IMR-90 (cell line): Measurements from ENCODE around the gene ALG8. TPM values are rescaled to one million over a fixed set of nuclear protein-coding genes. Genes with fewer than 3 reads are reported as not detected.
"Not testable (repeated sequence)": the region's sequence is repeated elsewhere in the genome, so short reads cannot be mapped to it uniquely, and the experiment has no call there.

Experiments
- ATAC-seq: fragments of 200-7000 bp; cut with Tn5 transposase; 2 replicates; pipeline ENCODE4 v1.9.1; 2020; ENCODE audit warnings: low read depth, mild to moderate bottlenecking, moderate library complexity
- BruUV-seq: library from RNA; stranded (reverse); fragments of 400-500 nt; replicated peaks from 2 replicates; lab custom pipeline; 2021; lab: Mats Ljungman, UMichigan
- CTCF ChIA-PET: fragments of 300-600 bp; formaldehyde crosslinking; extraction: SDS; loops from one replicate; lab custom pipeline; 2021; ENCODE audit warnings: antibody characterized with exemption; lab: Yijun Ruan, JAX
- POLR2A ChIA-PET: fragments of 300-600 bp; sonication (Branson Sonifier 250); formaldehyde crosslinking; loops from one replicate; lab custom pipeline; 2022; ENCODE audit warnings: antibody characterized with exemption; ENCODE audit not compliant: unreplicated experiment; lab: Charles Lee
- DNase-seq: peaks from one replicate; pipeline ENCODE4 v3.0.0; 2013
- H2AFZ ChIP-seq: replicated peaks from 2 replicates; pipeline ENCODE3; 2013; ENCODE audit warnings: low read length, mild to moderate bottlenecking; ENCODE audit not compliant: poor library complexity
- H2AK5ac ChIP-seq: 2 replicates; pipeline ENCODE4 v1.6.1; 2013; ENCODE audit warnings: low read depth, low read length, inconsistent platforms
- H2AK9ac ChIP-seq: replicated peaks from 2 replicates; pipeline ENCODE3; 2013; ENCODE audit warnings: mild to moderate bottlenecking, low read depth, low read length, moderate library complexity; ENCODE audit not compliant: poor library complexity
- H2BK120ac ChIP-seq: 2 replicates; pipeline ENCODE4 v1.6.1; 2013; ENCODE audit warnings: low read depth, low read length, inconsistent platforms
- H2BK15ac ChIP-seq: 3 replicates; pipeline ENCODE4 v1.6.1; 2013; ENCODE audit warnings: low read depth, low read length, inconsistent platforms
- H2BK20ac ChIP-seq: 2 replicates; pipeline ENCODE4 v1.6.1; 2013; ENCODE audit warnings: low read depth, mild to moderate bottlenecking, inconsistent platforms, low read length, moderate library complexity
- H2BK5ac ChIP-seq: 2 replicates; pipeline ENCODE4 v1.6.1; 2013; ENCODE audit warnings: mild to moderate bottlenecking, low read depth, low read length, inconsistent platforms; ENCODE audit not compliant: poor library complexity, severe bottlenecking
- H3K14ac ChIP-seq: replicated peaks from 2 replicates; pipeline ENCODE4 v1.6.1; 2013; ENCODE audit warnings: low read depth, low read length, inconsistent platforms
- H3K18ac ChIP-seq: 2 replicates; pipeline ENCODE4 v1.6.1; 2013; ENCODE audit warnings: low read depth, low read length, control low read depth
- H3K23ac ChIP-seq: 2 replicates; pipeline ENCODE4 v1.6.1; 2013; ENCODE audit warnings: low read depth, low read length, inconsistent platforms
- H3K27ac ChIP-seq: 2 replicates; pipeline ENCODE4 v1.5.1; 2013; ENCODE audit warnings: mild to moderate bottlenecking, control low read depth, low read length; ENCODE audit not compliant: insufficient read depth
- H3K27me3 ChIP-seq: 2 replicates; pipeline ENCODE4 v1.6.1; 2013; ENCODE audit warnings: low read length; ENCODE audit not compliant: control insufficient read depth, insufficient read depth
- H3K36me3 ChIP-seq: 2 replicates; pipeline ENCODE4 v1.6.1; 2013; ENCODE audit warnings: low read length, mixed read lengths; ENCODE audit not compliant: control insufficient read depth, insufficient read depth
- H3K4ac ChIP-seq: 2 replicates; pipeline ENCODE4 v1.6.1; 2013; ENCODE audit warnings: low read depth, low read length, inconsistent platforms
- H3K4me1 ChIP-seq: 2 replicates; pipeline ENCODE4 v1.6.1; 2013; ENCODE audit warnings: low read length, mixed read lengths; ENCODE audit not compliant: control insufficient read depth, insufficient read depth
- H3K4me2 ChIP-seq: 2 replicates; pipeline ENCODE4 v1.6.1; 2013; ENCODE audit warnings: low read depth, mild to moderate bottlenecking, control low read depth, low read length, moderate library complexity
- H3K4me3 ChIP-seq: 2 replicates; pipeline ENCODE4 v1.5.1; 2013; ENCODE audit warnings: low read depth, mild to moderate bottlenecking, control low read depth, low read length, moderate library complexity; ENCODE audit not compliant: insufficient read depth
- H3K56ac ChIP-seq: 2 replicates; pipeline ENCODE4 v1.6.1; 2013; ENCODE audit warnings: low read length, inconsistent platforms; ENCODE audit not compliant: insufficient read depth; ENCODE audit errors: extremely low read depth
- H3K79me1 ChIP-seq, 2 experiments: 2 replicates each; pipeline ENCODE4 v1.6.1; 2013; ENCODE audit warnings: low read length in 2 of 2, inconsistent platforms in 1 of 2, low read depth in 1 of 2
- H3K9ac ChIP-seq: 2 replicates; pipeline ENCODE4 v1.6.1; 2013; ENCODE audit warnings: low read depth, low read length, control low read depth
- H3K9me1 ChIP-seq: 2 replicates; pipeline ENCODE4 v1.6.1; 2013; ENCODE audit warnings: low read length, inconsistent platforms; ENCODE audit not compliant: insufficient read depth
- H3K9me3 ChIP-seq: 2 replicates; pipeline ENCODE4 v1.6.1; 2013; ENCODE audit warnings: low read length; ENCODE audit not compliant: control insufficient read depth, insufficient read depth
- H4K20me1 ChIP-seq: 2 replicates; pipeline ENCODE4 v1.6.1; 2013; ENCODE audit warnings: low read length, inconsistent platforms; ENCODE audit not compliant: insufficient read depth
- H4K5ac ChIP-seq: 2 replicates; pipeline ENCODE4 v1.6.1; 2013; ENCODE audit warnings: mild to moderate bottlenecking, low read depth, low read length, control low read depth
- H4K8ac ChIP-seq, 2 experiments: 2 replicates each; pipeline ENCODE4 v1.6.1; 2013; ENCODE audit warnings: low read depth in 2 of 2, low read length in 2 of 2, control low read depth in 1 of 2, inconsistent platforms in 1 of 2
- H4K91ac ChIP-seq: 2 replicates; pipeline ENCODE4 v1.6.1; 2013; ENCODE audit warnings: low read depth, low read length, inconsistent platforms; ENCODE audit not compliant: insufficient read depth
- WGBS, 2 experiments: methylation state at CpG; one replicate each; pipeline versions ENCODE4 v1.1.5 to v1.1.7; 2013; ENCODE audit warnings: missing lambda C conversion rate in 2 of 2; ENCODE audit not compliant: insufficient read length in 1 of 2; ENCODE audit errors: extremely low coverage in 2 of 2; 5-methylcytosine and 5-hydroxymethylcytosine counted together
- dilution Hi-C: fragments of 300-500 bp; cut with HindIII; formaldehyde crosslinking; loops from one replicate; pipeline ENCODE4 v1.14.3; 2018; ENCODE audit warnings: low sequenced_read_pairs; ENCODE audit not compliant: unreplicated experiment
- in situ Hi-C: fragments of 300-500 bp; cut with MboI; formaldehyde crosslinking; loops from 3 replicates; pipeline ENCODE4 v1.14.3; 2019; ENCODE audit warnings: low sequenced_read_pairs, inconsistent platforms, mixed read lengths
- intact Hi-C: fragments of 100-400 bp; cut with micrococcal nuclease; formaldehyde crosslinking; loops from 2 replicates; pipeline ENCODE4 v1.10.0; 2022
- polyA plus RNA-seq, 3 experiments: library from polyadenylated mRNA; depleted of rRNA; stranded (reverse); fragments of >200 nt; gene quantifications; 2 replicates each; pipeline ENCODE4 v1.2.3, GENCODE V29; 2012; ENCODE audit warnings: low replicate concordance in 1 of 3
- total RNA-seq: library from RNA; depleted of rRNA; stranded (reverse); fragments of >200 nt; gene quantifications from 2 replicates; pipeline ENCODE4 v1.2.3, GENCODE V29; 2012

The ALG8 gene
- total and polyA plus RNA-seq, 2 of the 4 experiments (the other 2 are of a cell fraction): 27.8 to 31.8 TPM

DNA sequence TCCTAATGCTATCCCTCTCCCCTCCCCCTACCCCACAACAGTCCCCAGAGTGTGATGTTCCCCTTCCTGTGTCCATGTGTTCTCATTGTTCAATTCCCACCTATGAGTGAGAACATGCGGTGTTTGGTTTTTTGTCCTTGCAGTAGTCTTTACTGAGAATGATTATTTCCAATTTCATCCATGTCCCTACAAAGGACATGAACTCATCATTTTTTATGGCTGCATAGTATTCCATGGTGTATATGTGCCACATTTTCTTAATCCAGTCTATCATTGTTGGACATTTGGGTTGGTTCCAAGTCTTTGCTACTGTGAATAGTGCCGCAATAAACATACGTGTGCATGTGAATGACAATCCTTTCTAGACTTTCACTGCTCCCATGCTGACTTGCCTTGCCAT is 36.4 kb upstream of the ALG8 start:
- H4K5ac ChIP-seq, H3K4me1 ChIP-seq, H2BK15ac ChIP-seq, POLR2A ChIA-PET, H4K8ac ChIP-seq, H2BK20ac ChIP-seq, H2AK9ac ChIP-seq, BruUV-seq, H2BK5ac ChIP-seq, H3K4me2 ChIP-seq, H3K4me3 ChIP-seq, H2AFZ ChIP-seq, intact Hi-C loops, H3K23ac ChIP-seq, H3K56ac ChIP-seq, H2BK120ac ChIP-seq, H4K91ac ChIP-seq, H3K14ac ChIP-seq, DNase-seq, CTCF ChIA-PET, H3K9ac ChIP-seq, dilution Hi-C loops, H2AK5ac ChIP-seq, H3K9me3 ChIP-seq, H3K27me3 ChIP-seq, H3K18ac ChIP-seq, H4K20me1 ChIP-seq, H3K27ac ChIP-seq, in situ Hi-C loops, ATAC-seq, H3K4ac ChIP-seq: not testable (repeated sequence)
- Histone ChIP-seq H3K79me1 (peaks cover 5 to 56% of the 10 kb centered on the region in 2 experiments; a peak in 3 of 4 replicates), H3K36me3 (peaks cover 30% of the 10 kb centered on the region), H3K9me1 (peaks cover 12% of the 10 kb centered on the region)
- WGBS, 2 experiments: no CpG with 5 or more reads among the region's 3 CpGs
